K562 (cell line): ENCODE results near the gene SLC4A2. TPM values are rescaled to one million over a fixed set of nuclear protein-coding genes. Genes with fewer than 3 reads are reported as not detected.

Source experiments
- CHD7 ChIP-seq: fragments of 200-600 bp; sonication (generic); IDR thresholded peaks from one replicate; pipeline ENCODE4 v1.6.1; 2012; ENCODE audit warnings: mild to moderate bottlenecking, low read depth, low read length, inconsistent platforms
- FOXP1 ChIP-seq: sonication (generic); formaldehyde crosslinking; IDR thresholded peaks from 2 replicates; pipeline ENCODE4 v1.8.0; 2022; ENCODE audit warnings: mild to moderate bottlenecking, missing genetic modification reagents
- GABPA ChIP-seq: fragments of 200-800 bp; sonication (Bioruptor generic); conservative IDR thresholded peaks from 2 replicates; pipeline ENCODE4 v1.6.1; 2016; ENCODE audit warnings: low read depth, missing genetic modification characterization, missing compliant biosample characterization
- KDM2B ChIP-seq: fragments of 250-450 bp; sonication (Bioruptor Pico); IDR thresholded peaks from 2 replicates; pipeline ENCODE4 v1.8.0; 2021; ENCODE audit warnings: mild to moderate bottlenecking, moderate library complexity
- NFYB ChIP-seq: IDR thresholded peaks from 2 replicates; pipeline ENCODE4 v1.6.1; 2011; ENCODE audit warnings: mild to moderate bottlenecking, moderate library complexity; ENCODE audit not compliant: insufficient read length; ENCODE audit errors: extremely low read depth
- PCBP1 ChIP-seq: fragments of 200-400 bp; formaldehyde crosslinking; IDR thresholded peaks from 2 replicates; pipeline ENCODE4 v1.6.1; 2018; ENCODE audit warnings: mild to moderate bottlenecking, low read depth, low read length; ENCODE audit not compliant: poor library complexity, severe bottlenecking
- PHB2 ChIP-seq: fragments of 450-650 bp; IDR thresholded peaks from 2 replicates; pipeline ENCODE4 v1.6.1; 2017; ENCODE audit warnings: low read depth
- PHF8 ChIP-seq: fragments of 200-600 bp; sonication (generic); IDR thresholded peaks from 2 replicates; pipeline ENCODE4 v1.6.1; 2012; ENCODE audit warnings: mixed run types, mild to moderate bottlenecking, inconsistent platforms, low read length, moderate library complexity, borderline replicate concordance
- POLR3G ChIP-seq: IDR thresholded peaks from 2 replicates; pipeline ENCODE4 v1.6.1; 2011; ENCODE audit not compliant: insufficient read length, insufficient replicate concordance; ENCODE audit errors: extremely low read depth
- SMARCA5 ChIP-seq: fragments of 450-650 bp; IDR thresholded peaks from 2 replicates; pipeline ENCODE4 v1.6.1; 2016
- TRIM24 ChIP-seq, 2 experiments: fragments of 450-650 bp; IDR thresholded peaks; 2 replicates each; pipeline ENCODE4 v1.6.1; 2016
- VEZF1 ChIP-seq: fragments of 200-800 bp; sonication (Bioruptor generic); IDR thresholded peaks from 2 replicates; pipeline ENCODE4 v1.6.1; 2017; ENCODE audit warnings: missing genetic modification characterization, missing compliant biosample characterization
- ZNF124 ChIP-seq: sonication (generic); formaldehyde crosslinking; IDR thresholded peaks from 2 replicates; pipeline ENCODE4 v1.8.1; 2022; ENCODE audit warnings: missing genetic modification reagents
- ZNF354B ChIP-seq: fragments of 250-450 bp; sonication (Bioruptor Pico); IDR thresholded peaks from 2 replicates; pipeline ENCODE4 v1.4.0; 2020
- ZNF586 ChIP-seq: fragments of 450-650 bp; formaldehyde crosslinking; conservative IDR thresholded peaks from 2 replicates; pipeline ENCODE4 v1.4.0; 2020; ENCODE audit warnings: mild to moderate bottlenecking, moderate library complexity
- polyA plus RNA-seq, 8 experiments: library from polyadenylated mRNA; depleted of rRNA in 4 of 8; stranded (reverse) in 5 of 8; unstranded in 3 of 8; fragments of >200 nt; fragmentation: Nextera tagmentation in 2 of 8; fragmentation: Illumina TruSeq in 1 of 8; extraction: Ambion mirVana in 2 of 8; extraction: Trizol in 1 of 8; gene quantifications; 2 replicates each; pipeline versions ENCODE4 v1.2.1 to v1.2.3, GENCODE V29; 2011 to 2014; ENCODE audit warnings: inconsistent platforms in 1 of 8, missing spikeins in 1 of 8
- total RNA-seq, 7 experiments: library from RNA; depleted of rRNA in 6 of 7; stranded (reverse); fragments of >200 nt in 6 of 7; fragmentation: Illumina TruSeq in 2 of 7; extraction: Trizol in 2 of 7; gene quantifications; 2 replicates each; pipeline versions ENCODE4 v1.2.1 to v1.2.3, GENCODE V29; 2011 to 2021; ENCODE audit warnings: low replicate concordance in 1 of 7

SLC4A2 gene
- total and polyA plus RNA-seq, 9 of the 15 experiments (the other 6 are each of a cell fraction or from before 2014, with no cell fraction given): 11.4 to 375 (median 130) TPM

- TF ChIP-seq CHD7 (no peak), SMARCA5 (0 out of 2 replicates have a peak, but pooled peaks have one; percentile 44), ZNF586 (no peak), ZNF354B (CRISPR knock-in tag) (no peak), ZNF124 (CRISPR knock-in tag) (no peak), NFYB (no peak), GABPA (tag) (0 out of 2 replicates have a peak, but pooled peaks have one; percentile 20), TRIM24 (IDR thresholded peaks at IDR 0.05) (peak; percentile 64 to 87; a peak in 3 of 4 replicates), FOXP1 (CRISPR knock-in tag) (no peak), PHF8 (peak; percentile 36; the same call in 1 of the 2 replicates), KDM2B (CRISPR knock-in tag) (no peak), PCBP1 (no peak), POLR3G (no peak), VEZF1 (peak; percentile 92), PHB2 (no peak)
Observed at GRCh38 chr7:151038951-151039849, 20.2 kb upstream of the SLC4A2 start (continued).
